Body of pancreas (tissue), 4 donors: ENCODE measurements around the gene CSMD2. TPM values are rescaled to one million over a fixed set of nuclear protein-coding genes. Genes with fewer than 3 reads are reported as not detected.

Source experiments
- ATAC-seq: fragments of 150-250 bp; one replicate; pipeline ENCODE4 v1.9.1; 2016
- DNase-seq, 4 donors: peaks; one replicate each; pipeline ENCODE4 v3.0.0-alpha.2; 2019
- H3K27ac ChIP-seq, 4 donors: fragments of 200-600 bp; sonication (generic); 1 replicate in 3 of 4; 2 replicates in 1 of 4; pipeline versions ENCODE4 v1.5.1 to v1.6.1; 2016 to 2019; ENCODE audit warnings: mild to moderate bottlenecking in 1 of 4, mixed read lengths in 1 of 4, moderate library complexity in 1 of 4
- H3K27me3 ChIP-seq, 2 donors: fragments of 200-600 bp; sonication (generic); one replicate each; pipeline ENCODE4 v1.6.0; 2016; ENCODE audit warnings: mild to moderate bottlenecking in 1 of 2
- H3K36me3 ChIP-seq, 2 donors: fragments of 200-600 bp; sonication (generic); replicated peaks in 1 of 2; 2 replicates each; pipeline ENCODE4 v1.5.1; 2016; ENCODE audit warnings: low read depth in 2 of 2; ENCODE audit not compliant: insufficient read depth in 1 of 2
- H3K4me1 ChIP-seq: fragments of 200-600 bp; sonication (generic); one replicate; pipeline ENCODE4 v1.6.0; 2016
- H3K4me3 ChIP-seq, 2 donors: fragments of 200-600 bp; sonication (generic); 1 replicate in 1 of 2; 2 replicates in 1 of 2; pipeline ENCODE4 v1.5.1; 2016 to 2019
- H3K9me3 ChIP-seq, 3 donors: fragments of 200-600 bp; sonication (generic); 1 replicate in 2 of 3; 2 replicates in 1 of 3; pipeline ENCODE4 v1.5.1; 2016
- CTCF ChIP-seq, 7 experiments: fragments of 450-650 bp in 4 of 7; fragments of 200-600 bp in 3 of 7; sonication (generic) in 3 of 7; IDR thresholded peaks; one replicate each; pipeline ENCODE4 v1.5.1; 2016 to 2019; ENCODE audit warnings: antibody characterized with exemption in 7 of 7
- POLR2A ChIP-seq, 3 donors: fragments of 450-650 bp; IDR thresholded peaks; one replicate each; pipeline ENCODE4 v1.6.1; 2016; ENCODE audit warnings: antibody characterized with exemption in 3 of 3, mild to moderate bottlenecking in 2 of 3
- WGBS, 2 donors: methylation state at CpG; one replicate each; pipeline ENCODE4 v1.1.5; 2017; 5-methylcytosine and 5-hydroxymethylcytosine counted together
- intact Hi-C: fragments of 100-400 bp; cut with DNase I; formaldehyde crosslinking; loops from one replicate; pipeline ENCODE4 v1.15.1; 2023
- total RNA-seq, 2 donors: library from RNA; depleted of rRNA; stranded (reverse); fragments of >200 nt; gene quantifications; one replicate each; pipeline ENCODE4 v1.1.0, GENCODE V29; 2016

Gene CSMD2
- total RNA-seq, 2 donors from 2014 or later, result 0.26 to 0.33 TPM

- H3K4me3 ChIP-seq, result no peak overlapping the region
- intact Hi-C loops, result no loop called here
- no peaks in the 10 kb centered on the region for H3K9me3 ChIP-seq
- no peak for DNase-seq
- no peak for TF ChIP-seq POLR2A (IDR thresholded peaks at IDR 0.05)
- TF ChIP-seq CTCF (IDR thresholded peaks at IDR 0.05), result no peak
- H3K27ac ChIP-seq, result no peak overlapping the region
- no peaks in the 10 kb centered on the region for H3K4me1 ChIP-seq
- WGBS, 2 donors, result 87 to 100% methylated on average over 1 of the region's 1 CpG
- no peaks in the 10 kb centered on the region for H3K36me3 ChIP-seq
- H3K27me3 ChIP-seq, result no peaks in the 10 kb centered on the region
- ATAC-seq, result no peak
These were observed 315.8 kb downstream of the CSMD2 start for GRCh38 chr1:33849211-33849610.

DNA sequence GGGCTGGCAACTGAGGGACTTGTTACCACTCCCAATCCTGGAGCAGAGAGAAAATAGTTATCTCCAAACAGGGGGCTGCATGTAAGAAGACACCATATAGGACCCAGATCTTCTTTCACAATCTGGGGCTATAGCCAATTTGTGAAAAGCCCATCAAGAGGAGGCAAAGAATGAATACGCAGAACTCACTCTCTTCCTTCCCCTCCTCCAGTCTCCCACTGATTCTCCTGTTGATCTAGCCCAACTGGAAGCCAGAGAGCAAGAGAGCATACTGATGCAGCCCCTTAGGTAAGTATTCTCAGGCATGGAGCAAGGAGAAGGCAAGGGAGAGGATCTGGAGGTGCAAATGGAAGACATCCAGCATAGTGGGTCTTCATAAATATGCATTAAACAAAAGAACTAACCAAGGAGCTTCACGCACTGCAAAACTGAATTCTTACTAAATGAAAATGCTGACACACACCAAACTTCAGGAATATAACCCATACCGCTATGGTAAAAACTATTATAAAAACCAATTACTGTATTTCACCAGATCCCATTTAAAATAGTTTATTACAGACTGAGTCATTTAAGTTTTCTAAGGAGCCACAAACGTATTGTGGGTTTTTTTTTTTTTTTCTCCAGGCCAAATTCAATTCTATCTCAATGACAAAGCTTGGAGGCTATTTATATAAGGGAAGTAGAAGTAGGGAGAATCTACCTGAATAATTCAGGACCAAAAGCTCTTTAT, 316.7 kb downstream of the CSMD2 start:
- no peak for TF ChIP-seq CTCF (IDR thresholded peaks at IDR 0.05)
- TF ChIP-seq POLR2A (IDR thresholded peaks at IDR 0.05), result no peak
- DNase-seq (no peak), ATAC-seq (no peak)
- intact Hi-C loops, result no loop called here
- Histone ChIP-seq H3K36me3 (no peaks in the 10 kb centered on the region), H3K4me1 (no peaks in the 10 kb centered on the region), H3K4me3 (no peak overlapping the region), H3K27me3 (no peaks in the 10 kb centered on the region), H3K27ac (no peak overlapping the region), H3K9me3 (no peaks in the 10 kb centered on the region)
- 67 to 75% methylated on average over 4 of the region's 4 CpGs for WGBS, 2 donors

- TF ChIP-seq POLR2A (IDR thresholded peaks at IDR 0.05) (no peak), CTCF (IDR thresholded peaks at IDR 0.05) (no peak)
- DNase-seq (no peak), ATAC-seq (no peak)
- no peaks in the 10 kb centered on the region for H3K27me3 ChIP-seq
- 89 to 91% methylated on average over 8 of the region's 8 CpGs for WGBS, 2 donors
- no peaks in the 10 kb centered on the region for H3K4me1 ChIP-seq
- intact Hi-C loops, result no loop called here
- no peak overlapping the region for H3K27ac ChIP-seq
- no peaks in the 10 kb centered on the region for H3K36me3 ChIP-seq
- H3K9me3 ChIP-seq, result no peaks in the 10 kb centered on the region
- no peak overlapping the region for H3K4me3 ChIP-seq
These were observed 318.2 kb downstream of the CSMD2 start for GRCh38 chr1:33846861-33847260.

- H3K9me3 ChIP-seq, result no peaks in the 10 kb centered on the region
- TF ChIP-seq CTCF (IDR thresholded peaks at IDR 0.05) (no peak), POLR2A (IDR thresholded peaks at IDR 0.05) (no peak)
- no peak for ATAC-seq
- no peaks in the 10 kb centered on the region for H3K27me3 ChIP-seq
- H3K4me1 ChIP-seq, result no peaks in the 10 kb centered on the region
- H3K4me3 ChIP-seq, result no peak overlapping the region
- H3K36me3 ChIP-seq, result no peaks in the 10 kb centered on the region
- intact Hi-C loops, result no loop called here
- no peak for DNase-seq
- WGBS, 2 donors, result 62 to 73% methylated on average over 5 of the region's 5 CpGs
- H3K27ac ChIP-seq, result no peak overlapping the region
These were observed 320.9 kb downstream of the CSMD2 start for GRCh38 chr1:33844166-33844565.

GRCh38 chr1:33842348-33842747, 322.7 kb downstream of the CSMD2 start:
- Histone ChIP-seq H3K4me3 (no peak overlapping the region), H3K27ac (no peak overlapping the region), H3K27me3 (no peaks in the 10 kb centered on the region), H3K9me3 (no peaks in the 10 kb centered on the region), H3K36me3 (no peaks in the 10 kb centered on the region), H3K4me1 (no peaks in the 10 kb centered on the region)
- intact Hi-C loops, result no loop called here
- ATAC-seq, result no peak
- no peak for DNase-seq
- no peak for TF ChIP-seq CTCF (IDR thresholded peaks at IDR 0.05)
- TF ChIP-seq POLR2A (IDR thresholded peaks at IDR 0.05), result no peak
- WGBS, 2 donors, result 80 to 84% methylated on average over 5 of the region's 5 CpGs
